ENCODE data around the gene TSPAN10. TPM values are rescaled to one million over a fixed set of nuclear protein-coding genes. Genes with fewer than 3 reads are reported as not detected.

Gene TSPAN10
- total RNA-seq, 2 experiments from 2014 or later, result 0.75 to 0.89 TPM

DNA sequence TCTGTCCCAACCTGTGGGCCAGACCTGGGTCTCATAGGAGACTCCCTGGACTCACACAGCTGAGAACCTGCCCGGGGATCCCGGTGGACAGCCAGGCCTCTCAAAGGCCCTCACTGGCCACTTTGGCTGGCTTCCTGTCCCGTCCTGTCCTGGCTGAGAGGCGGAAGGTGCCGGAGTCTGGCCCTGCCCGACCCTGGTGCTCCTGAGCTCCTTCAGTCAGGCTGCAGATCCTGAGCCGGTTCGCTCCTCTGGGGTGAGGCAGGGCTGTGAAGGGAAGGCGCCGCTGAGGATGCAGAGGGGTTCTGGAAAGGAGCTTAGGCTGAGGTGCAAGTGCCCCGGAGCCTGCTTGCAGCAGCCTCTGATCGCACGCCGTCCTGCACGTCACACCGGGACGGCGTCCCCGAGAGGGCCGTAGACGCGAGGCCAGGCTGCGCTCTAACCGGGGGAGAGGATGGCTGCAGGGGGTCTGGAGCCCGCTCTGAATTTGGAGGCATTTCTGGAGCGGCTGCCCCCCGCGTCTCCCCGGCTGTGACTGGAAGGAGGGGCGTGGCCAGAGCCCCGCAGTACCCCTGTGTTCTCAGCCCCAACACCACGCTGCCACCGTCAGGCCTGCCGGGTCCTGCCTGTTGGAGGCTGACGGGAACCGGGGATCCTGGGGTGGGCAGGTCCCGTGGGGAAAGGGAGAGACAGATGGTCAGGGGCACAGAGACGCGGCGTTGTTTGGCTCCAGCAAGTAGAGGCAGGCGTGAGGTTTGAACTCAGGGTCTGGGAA is 51.0 kb downstream of the TSPAN10 start:
- H3K27ac Mint-ChIP-seq, result no peak overlapping the region
- ChIA-PET POLR2A (interaction anchor here (0.6 kb wide), 1 partner anchor 14 kb away, joined by 6 read pairs; no protein-coding TSS in a partner anchor), CTCF (interaction anchor here (1.4 kb wide), 1 partner anchor 24 kb away, joined by 4 read pairs; no protein-coding TSS in a partner anchor)
- peaks cover 25% of the 10 kb centered on the region for H3K4me1 Mint-ChIP-seq
- H3K36me3 Mint-ChIP-seq (ENCODE audit: low read depth), result peaks cover 46% of the 10 kb centered on the region
- H3K4me3 Mint-ChIP-seq, result no peak overlapping the region
- DNase-seq, result no peak
- no peaks in the 10 kb centered on the region for H3K9me3 Mint-ChIP-seq
- H3K27me3 Mint-ChIP-seq, result no peaks in the 10 kb centered on the region

DNA sequence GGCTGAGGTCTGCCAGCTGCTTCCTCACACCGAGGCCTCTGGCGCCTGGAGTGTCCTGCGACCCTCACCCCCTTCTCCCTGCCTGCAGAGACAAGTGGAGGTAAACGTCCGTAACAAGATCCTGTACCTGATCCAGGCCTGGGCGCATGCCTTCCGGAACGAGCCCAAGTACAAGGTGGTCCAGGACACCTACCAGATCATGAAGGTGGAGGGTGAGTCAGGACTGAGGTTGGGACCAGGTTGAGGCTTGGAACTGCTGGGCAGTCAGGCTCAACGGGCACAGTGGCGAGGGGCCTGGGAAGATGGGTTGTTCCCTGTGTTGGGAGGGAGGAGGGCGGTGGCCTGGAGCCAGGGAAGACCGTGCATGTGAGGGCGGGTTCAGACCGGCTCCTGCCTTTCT is 51.6 kb downstream of the TSPAN10 start:
- CTCF ChIA-PET, result no interaction called here
- Mint-ChIP-seq H3K9me3 (no peaks in the 10 kb centered on the region), H3K36me3 (ENCODE audit: low read depth) (peaks cover 46% of the 10 kb centered on the region), H3K27ac (no peak overlapping the region), H3K27me3 (no peaks in the 10 kb centered on the region), H3K4me3 (no peak overlapping the region), H3K4me1 (peaks cover 22% of the 10 kb centered on the region)
- POLR2A ChIA-PET, result no interaction called here
- DNase-seq, result no peak

DNA sequence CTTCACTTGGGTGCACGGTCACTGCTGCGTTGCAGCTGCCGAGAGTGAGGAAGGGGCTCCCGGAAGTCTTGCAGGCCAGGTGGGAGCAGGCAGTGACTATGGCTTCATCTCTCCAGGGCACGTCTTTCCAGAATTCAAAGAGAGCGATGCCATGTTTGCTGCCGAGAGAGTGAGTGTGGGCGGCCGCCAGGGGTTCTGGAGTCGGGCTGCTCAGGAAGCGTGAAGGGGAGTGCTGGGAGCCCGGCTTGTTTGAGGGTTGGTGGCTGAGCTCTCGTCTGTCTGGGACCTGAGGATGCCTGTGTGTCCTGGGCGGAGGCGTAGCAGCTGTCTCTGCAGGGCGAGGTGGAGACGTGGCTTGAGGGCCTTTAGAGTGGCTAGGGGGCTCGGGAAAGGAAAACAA is 53.1 kb downstream of the TSPAN10 start:
- H3K36me3 Mint-ChIP-seq (ENCODE audit: low read depth), result peaks cover 41% of the 10 kb centered on the region
- POLR2A ChIA-PET, result no interaction called here
- H3K4me3 Mint-ChIP-seq, result no peak overlapping the region

DNA sequence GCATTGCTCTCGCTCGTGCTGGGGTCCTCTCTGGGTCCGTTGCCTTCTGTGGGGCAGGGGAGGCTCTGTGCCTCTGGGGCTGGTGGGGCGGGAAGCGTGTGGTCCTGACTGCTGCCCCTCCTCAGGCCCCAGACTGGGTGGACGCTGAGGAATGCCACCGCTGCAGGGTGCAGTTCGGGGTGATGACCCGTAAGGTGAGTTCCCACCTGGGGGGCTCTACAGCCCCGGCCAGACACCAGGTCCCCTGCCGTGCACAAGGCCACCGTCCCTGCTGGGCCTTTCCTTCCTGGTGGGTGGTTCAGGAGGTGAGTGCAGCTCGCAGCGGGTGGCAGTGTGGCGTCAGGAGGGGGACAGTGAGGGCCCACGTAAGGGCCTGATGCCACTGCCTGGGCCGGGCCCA is 53.6 kb downstream of the TSPAN10 start:
- Mint-ChIP-seq H3K9me3 (no peaks in the 10 kb centered on the region), H3K36me3 (ENCODE audit: low read depth) (peaks cover 41% of the 10 kb centered on the region), H3K4me1 (peaks cover 9% of the 10 kb centered on the region), H3K4me3 (no peak overlapping the region), H3K27me3 (no peaks in the 10 kb centered on the region), H3K27ac (no peak overlapping the region)
- ChIA-PET CTCF (interaction anchor here (1.2 kb wide), 1 partner anchor 11 kb away, joined by 3 read pairs; no protein-coding TSS in a partner anchor), POLR2A (no interaction called here)
- no peak for DNase-seq

More for the DNA sequence above, 53.1 kb downstream of the TSPAN10 start:
- no peaks in the 10 kb centered on the region for H3K27me3 Mint-ChIP-seq
- H3K9me3 Mint-ChIP-seq, result no peaks in the 10 kb centered on the region
- no peak for DNase-seq
- H3K27ac Mint-ChIP-seq, result no peak overlapping the region
- H3K4me1 Mint-ChIP-seq, result peaks cover 14% of the 10 kb centered on the region
- CTCF ChIA-PET, result interaction anchor here (1.2 kb wide), 1 partner anchor 12 kb away, joined by 3 read pairs; no protein-coding TSS in a partner anchor

DNA sequence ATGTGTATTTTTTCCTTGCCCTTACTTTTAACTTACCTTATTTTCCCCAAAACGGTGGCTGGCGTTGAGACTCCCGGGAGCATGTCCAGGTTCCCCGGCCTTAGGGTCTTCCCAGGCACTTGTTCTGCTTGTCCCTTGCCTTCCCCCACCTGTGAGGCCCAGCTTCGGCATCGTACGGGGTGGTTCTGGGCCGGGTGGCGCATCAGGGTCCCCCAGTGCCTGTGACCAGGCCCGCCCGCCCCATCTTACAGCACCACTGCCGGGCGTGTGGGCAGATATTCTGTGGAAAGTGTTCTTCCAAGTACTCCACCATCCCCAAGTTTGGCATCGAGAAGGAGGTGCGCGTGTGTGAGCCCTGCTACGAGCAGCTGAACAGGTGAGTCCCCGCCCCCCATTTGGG is 54.2 kb downstream of the TSPAN10 start:
- Mint-ChIP-seq H3K27me3 (no peaks in the 10 kb centered on the region), H3K4me3 (no peak overlapping the region), H3K27ac (no peak overlapping the region), H3K36me3 (ENCODE audit: low read depth) (peaks cover 40% of the 10 kb centered on the region), H3K9me3 (no peaks in the 10 kb centered on the region), H3K4me1 (peaks cover 6% of the 10 kb centered on the region)
- DNase-seq, result no peak
- ChIA-PET CTCF (interaction anchor here (0.5 kb wide), 1 partner anchor 49 kb away, joined by 3 read pairs; no protein-coding TSS in a partner anchor), POLR2A (no interaction called here)

DNA sequence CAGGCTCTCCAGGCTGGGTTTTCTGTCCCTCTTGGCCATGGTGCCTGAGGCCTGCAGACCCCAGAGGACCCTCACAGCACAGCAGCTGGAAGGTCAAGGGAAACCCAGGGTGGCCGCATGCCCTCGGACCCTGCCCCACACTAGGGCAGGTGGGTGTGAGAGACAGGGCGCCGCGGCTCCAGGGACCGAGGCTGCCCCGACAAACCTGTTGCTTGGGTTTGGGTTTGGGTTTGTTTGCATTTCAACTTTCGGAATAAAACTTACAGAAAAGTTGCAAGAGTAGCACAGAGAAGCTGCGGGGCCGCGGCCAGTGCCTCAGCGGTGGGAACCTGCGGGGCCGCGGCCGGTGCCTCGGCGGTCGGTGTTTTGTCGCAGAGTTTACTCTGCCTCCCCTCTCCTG is 54.6 kb downstream of the TSPAN10 start:
- DNase-seq, result no peak
- H3K27ac Mint-ChIP-seq, result no peak overlapping the region
- CTCF ChIA-PET, result interaction anchor here (0.5 kb wide), 1 partner anchor 49 kb away, joined by 3 read pairs; no protein-coding TSS in a partner anchor
- POLR2A ChIA-PET, result no interaction called here
- H3K4me1 Mint-ChIP-seq, result peaks cover 4% of the 10 kb centered on the region
- no peak overlapping the region for H3K4me3 Mint-ChIP-seq
- peaks cover 38% of the 10 kb centered on the region for H3K36me3 Mint-ChIP-seq (ENCODE audit: low read depth)
- no peaks in the 10 kb centered on the region for H3K9me3 Mint-ChIP-seq
- no peaks in the 10 kb centered on the region for H3K27me3 Mint-ChIP-seq

DNA sequence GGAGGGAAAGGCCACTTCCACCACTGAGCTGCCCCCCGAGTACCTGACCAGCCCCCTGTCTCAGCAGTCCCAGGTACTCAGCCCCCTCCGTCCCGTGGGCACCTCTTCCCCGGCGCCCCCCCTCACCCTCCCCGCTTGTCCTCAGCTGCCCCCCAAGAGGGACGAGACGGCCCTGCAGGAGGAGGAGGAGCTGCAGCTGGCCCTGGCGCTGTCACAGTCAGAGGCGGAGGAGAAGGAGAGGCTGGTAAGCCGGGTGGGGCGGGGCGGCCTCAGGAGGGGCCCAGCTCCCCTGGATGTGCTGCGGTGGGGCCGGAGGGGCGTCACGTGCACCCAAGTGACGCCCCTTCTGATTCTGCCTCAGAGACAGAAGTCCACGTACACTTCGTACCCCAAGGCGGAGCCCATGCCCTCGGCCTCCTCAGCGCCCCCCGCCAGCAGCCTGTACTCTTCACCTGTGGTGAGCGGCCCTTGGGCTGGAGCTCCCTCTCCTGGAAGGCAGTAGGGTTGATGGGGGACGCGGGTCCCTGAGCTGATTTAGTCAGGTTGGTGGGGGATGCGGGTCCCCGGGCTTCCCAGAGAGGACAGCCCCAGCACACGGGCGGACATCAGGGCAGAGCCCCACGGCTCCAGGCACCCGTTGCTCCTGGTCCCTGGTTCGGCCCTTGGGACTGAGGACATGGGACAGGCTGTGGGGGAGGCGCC is 56.7 kb downstream of the TSPAN10 start:
- H3K27me3 Mint-ChIP-seq, result no peaks in the 10 kb centered on the region
- POLR2A ChIA-PET, result interaction anchor here (1.5 kb wide), 1 partner anchor 9 kb away, joined by 3 read pairs; the partner anchor contains the start of gene MRPL12
- DNase-seq, result no peak
- peaks cover 12% of the 10 kb centered on the region for H3K4me1 Mint-ChIP-seq
- H3K27ac Mint-ChIP-seq, result no peak overlapping the region
- CTCF ChIA-PET, result no interaction called here
- H3K4me3 Mint-ChIP-seq, result no peak overlapping the region
- peaks cover 40% of the 10 kb centered on the region for H3K36me3 Mint-ChIP-seq (ENCODE audit: low read depth)
- H3K9me3 Mint-ChIP-seq, result no peaks in the 10 kb centered on the region

DNA sequence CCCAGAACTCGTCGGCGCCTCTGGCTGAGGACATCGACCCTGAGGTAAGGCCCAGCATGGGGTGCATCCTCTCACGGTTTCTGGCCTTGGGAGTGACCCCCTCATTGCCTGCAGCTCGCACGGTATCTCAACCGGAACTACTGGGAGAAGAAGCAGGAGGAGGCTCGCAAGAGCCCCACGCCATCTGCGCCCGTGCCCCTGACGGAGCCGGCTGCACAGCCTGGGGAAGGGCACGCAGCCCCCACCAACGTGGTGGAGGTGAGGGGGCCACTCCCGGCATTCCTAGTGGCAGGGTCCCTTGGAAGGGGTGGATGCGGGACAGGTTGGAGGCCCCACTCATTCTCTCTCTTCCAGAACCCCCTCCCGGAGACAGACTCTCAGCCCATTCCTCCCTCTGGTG is 57.8 kb downstream of the TSPAN10 start:
- Mint-ChIP-seq H3K36me3 (ENCODE audit: low read depth) (peaks cover 33% of the 10 kb centered on the region), H3K9me3 (no peaks in the 10 kb centered on the region), H3K27ac (no peak overlapping the region), H3K27me3 (no peaks in the 10 kb centered on the region), H3K4me1 (peaks cover 9% of the 10 kb centered on the region), H3K4me3 (no peak overlapping the region)
- no peak for DNase-seq
- ChIA-PET CTCF (no interaction called here), POLR2A (no interaction called here)

DNA sequence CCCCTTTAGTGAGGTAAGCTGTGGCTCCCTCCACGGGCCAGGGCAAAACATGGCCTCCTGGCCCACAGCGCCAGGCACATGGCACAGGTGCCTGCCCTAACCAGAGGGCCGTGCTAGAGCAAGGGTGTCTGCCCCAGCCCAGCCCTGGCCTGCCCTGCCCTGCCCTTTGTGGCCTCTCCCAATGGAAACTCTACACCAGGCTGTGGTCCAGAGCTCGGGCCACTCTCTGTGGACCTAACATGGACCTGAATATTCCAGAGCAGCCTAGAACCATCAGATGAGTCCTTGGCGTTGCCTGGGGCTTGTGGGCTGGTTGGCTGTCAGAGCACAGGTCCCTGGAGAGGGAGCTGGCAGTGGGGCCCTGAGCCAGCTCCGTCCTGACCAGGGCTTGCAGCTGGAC is 58.2 kb downstream of the TSPAN10 start:
- Mint-ChIP-seq H3K36me3 (ENCODE audit: low read depth) (peaks cover 29% of the 10 kb centered on the region), H3K9me3 (no peaks in the 10 kb centered on the region), H3K4me3 (no peak overlapping the region), H3K4me1 (peaks cover 9% of the 10 kb centered on the region), H3K27ac (no peak overlapping the region), H3K27me3 (no peaks in the 10 kb centered on the region)
- POLR2A ChIA-PET, result no interaction called here
- no peak for DNase-seq
- CTCF ChIA-PET, result interaction anchor here (1.1 kb wide), 1 partner anchor 14 kb away, joined by 3 read pairs; no protein-coding TSS in a partner anchor

DNA sequence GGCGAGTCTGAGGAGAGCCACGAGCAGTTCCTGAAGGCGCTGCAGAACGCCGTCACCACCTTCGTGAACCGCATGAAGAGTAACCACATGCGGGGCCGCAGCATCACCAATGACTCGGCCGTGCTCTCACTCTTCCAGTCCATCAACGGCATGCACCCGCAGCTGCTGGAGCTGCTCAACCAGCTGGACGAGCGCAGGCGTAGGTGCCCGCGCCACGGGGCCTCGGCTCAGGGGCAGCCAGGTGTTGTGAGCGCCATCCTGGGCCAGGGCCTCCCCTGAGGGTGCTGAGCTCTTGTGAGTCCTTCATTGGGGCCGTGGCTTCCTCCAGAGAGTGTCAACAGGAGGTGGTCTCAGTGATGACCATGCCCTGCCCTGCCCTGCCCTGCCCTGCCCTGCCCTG is 58.8 kb downstream of the TSPAN10 start:
- H3K27me3 Mint-ChIP-seq, result no peaks in the 10 kb centered on the region
- ChIA-PET CTCF (interaction anchor here (1.1 kb wide), 1 partner anchor 14 kb away, joined by 3 read pairs; no protein-coding TSS in a partner anchor), POLR2A (no interaction called here)
- no peak overlapping the region for H3K4me3 Mint-ChIP-seq
- H3K4me1 Mint-ChIP-seq, result peaks cover 12% of the 10 kb centered on the region
- no peaks in the 10 kb centered on the region for H3K9me3 Mint-ChIP-seq
- no peak overlapping the region for H3K27ac Mint-ChIP-seq
- peaks cover 31% of the 10 kb centered on the region for H3K36me3 Mint-ChIP-seq (ENCODE audit: low read depth)
- DNase-seq, result no peak

DNA sequence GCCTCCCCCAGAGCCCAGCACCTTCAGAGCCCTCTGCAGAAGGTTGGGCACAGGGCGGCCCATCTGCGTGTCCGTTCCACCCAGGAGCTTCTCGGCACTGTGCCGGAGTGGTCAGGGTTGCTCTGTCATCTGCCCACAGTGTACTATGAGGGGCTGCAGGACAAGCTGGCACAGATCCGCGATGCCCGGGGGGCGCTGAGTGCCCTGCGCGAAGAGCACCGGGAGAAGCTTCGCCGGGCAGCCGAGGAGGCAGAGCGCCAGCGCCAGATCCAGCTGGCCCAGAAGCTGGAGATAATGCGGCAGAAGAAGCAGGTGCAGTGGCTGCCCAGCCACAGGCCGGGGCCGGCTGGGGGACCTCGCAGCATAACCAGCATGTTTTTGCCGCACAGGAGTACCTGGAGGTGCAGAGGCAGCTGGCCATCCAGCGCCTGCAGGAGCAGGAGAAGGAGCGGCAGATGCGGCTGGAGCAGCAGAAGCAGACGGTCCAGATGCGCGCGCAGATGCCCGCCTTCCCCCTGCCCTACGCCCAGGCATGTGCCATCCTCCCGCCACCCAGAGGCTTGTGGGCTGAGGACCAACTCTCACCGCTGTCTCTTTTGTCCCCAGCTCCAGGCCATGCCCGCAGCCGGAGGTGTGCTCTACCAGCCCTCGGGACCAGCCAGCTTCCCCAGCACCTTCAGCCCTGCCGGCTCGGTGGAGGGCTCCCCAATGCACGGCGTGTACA is 59.4 kb downstream of the TSPAN10 start:
- peaks cover 30% of the 10 kb centered on the region for H3K36me3 Mint-ChIP-seq (ENCODE audit: low read depth)
- POLR2A ChIA-PET, result no interaction called here
- CTCF ChIA-PET, result interaction anchor here (1.0 to 1.1 kb wide), 2 partner anchors 13 to 15 kb away, joined by 3 read pairs; no protein-coding TSS in a partner anchor

DNA sequence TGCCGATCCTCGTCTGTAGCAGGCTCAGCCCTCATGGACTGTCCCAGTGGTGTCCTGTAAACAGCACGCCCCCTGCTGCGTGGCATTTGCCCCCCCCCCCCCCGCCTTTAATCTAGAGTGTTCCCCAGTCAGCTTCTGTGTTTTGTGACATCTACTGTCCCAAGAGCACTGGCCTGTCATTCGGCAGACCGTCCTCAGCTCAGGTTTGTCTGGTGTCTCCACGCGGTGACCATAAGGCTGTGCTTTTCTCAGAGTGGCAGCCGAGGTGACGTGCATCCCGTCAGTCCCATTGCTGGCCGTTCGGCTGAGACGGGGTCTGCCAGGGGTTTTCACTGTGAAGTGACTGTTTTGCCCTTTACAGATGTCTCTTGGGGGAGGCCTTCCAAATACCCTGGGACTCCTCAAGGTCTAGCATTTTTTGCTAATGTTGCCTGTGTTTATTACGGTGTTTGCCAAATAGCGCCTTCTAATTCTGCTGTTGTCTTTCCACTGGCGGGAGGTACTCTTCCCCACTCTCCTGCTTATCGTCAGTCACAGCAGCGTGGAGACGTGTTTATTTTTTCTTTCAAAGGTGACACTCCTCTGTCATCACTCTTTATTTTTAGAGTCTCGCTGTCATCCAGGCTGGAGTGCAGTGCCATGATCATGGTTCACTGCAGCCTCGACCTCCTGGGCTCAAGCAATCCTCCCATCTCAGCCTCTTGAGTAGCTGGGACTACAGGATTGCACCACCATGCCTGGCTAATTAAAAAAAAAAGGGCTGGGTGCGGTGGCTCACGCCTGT is 60.5 kb downstream of the TSPAN10 start:
- Mint-ChIP-seq H3K4me3 (no peak overlapping the region), H3K4me1 (peaks cover 24% of the 10 kb centered on the region), H3K27me3 (no peaks in the 10 kb centered on the region), H3K9me3 (no peaks in the 10 kb centered on the region), H3K27ac (no peak overlapping the region), H3K36me3 (ENCODE audit: low read depth) (peaks cover 33% of the 10 kb centered on the region)
- CTCF ChIA-PET, result interaction anchor here (1.0 kb wide), 2 partner anchors 10 to 13 kb away, joined by 3 read pairs; no protein-coding TSS in a partner anchor
- POLR2A ChIA-PET, result no interaction called here
- DNase-seq, result no peak

More for the DNA sequence above, 59.4 kb downstream of the TSPAN10 start:
- H3K27ac Mint-ChIP-seq, result no peak overlapping the region
- DNase-seq, result no peak
- no peaks in the 10 kb centered on the region for H3K9me3 Mint-ChIP-seq
- H3K27me3 Mint-ChIP-seq, result no peaks in the 10 kb centered on the region
- H3K4me3 Mint-ChIP-seq, result no peak overlapping the region
- peaks cover 17% of the 10 kb centered on the region for H3K4me1 Mint-ChIP-seq

All from activated CD4-positive, alpha-beta T cell treated with anti-CD3 and anti-CD28 coated beads, Interleukin-2, amount 10 ng/mL, durations not matched to agents 7 days and 5 days (primary cell).